Astrocyte (in vitro differentiated cells and primary cell): Measurements from ENCODE around the gene UBTD1.

Source experiments
- EZH2 ChIP-seq: IDR thresholded peaks from 2 replicates; pipeline ENCODE4 v1.6.1; 2012; ENCODE audit warnings: mild to moderate bottlenecking, low read length, inconsistent platforms; ENCODE audit not compliant: insufficient read depth
- TF ChIP-seq, protein P1 (sequence below): IDR thresholded peaks from 2 replicates; pipeline ENCODE4 v1.5.1; 2011; ENCODE audit warnings: low read depth, mild to moderate bottlenecking, inconsistent platforms, low read length, moderate library complexity; ENCODE audit not compliant: insufficient read depth

DNA sequence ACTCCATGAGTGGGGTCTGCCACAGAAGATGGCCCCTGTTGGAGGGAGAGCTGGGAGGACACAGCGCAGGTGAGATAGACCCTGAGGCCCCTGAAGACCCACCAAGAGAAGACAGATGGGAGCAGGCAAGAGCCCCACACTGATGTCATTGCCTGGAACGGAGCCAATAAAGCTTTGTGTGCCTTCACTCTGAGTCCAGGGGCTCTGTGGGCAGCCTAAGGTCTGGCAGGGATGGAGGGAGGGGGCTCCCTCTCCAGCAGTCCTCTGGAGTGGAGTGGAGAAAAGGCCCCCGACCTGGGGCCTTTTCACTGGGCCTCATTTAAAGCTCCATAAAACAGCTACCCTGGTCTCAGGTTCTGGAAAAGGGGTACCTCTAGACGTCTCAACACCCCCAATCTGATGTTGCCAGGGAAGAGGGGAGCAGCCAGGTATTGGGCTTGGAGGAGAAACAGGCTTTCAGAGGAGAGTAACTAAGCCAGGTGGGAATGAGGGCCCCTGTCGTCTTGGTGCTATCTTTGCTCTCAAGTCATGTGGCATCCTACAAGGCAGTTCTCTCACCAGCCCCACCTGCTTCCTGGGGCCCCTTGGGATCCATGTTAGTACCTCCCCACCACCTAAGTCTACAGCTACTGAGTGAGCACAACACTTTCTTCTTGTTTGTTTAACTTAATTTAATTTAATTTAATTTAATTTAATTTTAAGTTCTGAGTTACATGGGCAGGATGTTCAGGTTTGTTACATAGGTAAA lies 92.2 kb downstream of the UBTD1 start:
- no peak for TF ChIP-seq EZH2
- TF ChIP-seq, protein P1, sequence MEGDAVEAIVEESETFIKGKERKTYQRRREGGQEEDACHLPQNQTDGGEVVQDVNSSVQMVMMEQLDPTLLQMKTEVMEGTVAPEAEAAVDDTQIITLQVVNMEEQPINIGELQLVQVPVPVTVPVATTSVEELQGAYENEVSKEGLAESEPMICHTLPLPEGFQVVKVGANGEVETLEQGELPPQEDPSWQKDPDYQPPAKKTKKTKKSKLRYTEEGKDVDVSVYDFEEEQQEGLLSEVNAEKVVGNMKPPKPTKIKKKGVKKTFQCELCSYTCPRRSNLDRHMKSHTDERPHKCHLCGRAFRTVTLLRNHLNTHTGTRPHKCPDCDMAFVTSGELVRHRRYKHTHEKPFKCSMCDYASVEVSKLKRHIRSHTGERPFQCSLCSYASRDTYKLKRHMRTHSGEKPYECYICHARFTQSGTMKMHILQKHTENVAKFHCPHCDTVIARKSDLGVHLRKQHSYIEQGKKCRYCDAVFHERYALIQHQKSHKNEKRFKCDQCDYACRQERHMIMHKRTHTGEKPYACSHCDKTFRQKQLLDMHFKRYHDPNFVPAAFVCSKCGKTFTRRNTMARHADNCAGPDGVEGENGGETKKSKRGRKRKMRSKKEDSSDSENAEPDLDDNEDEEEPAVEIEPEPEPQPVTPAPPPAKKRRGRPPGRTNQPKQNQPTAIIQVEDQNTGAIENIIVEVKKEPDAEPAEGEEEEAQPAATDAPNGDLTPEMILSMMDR: no peak
